GM23338 (cell line): ENCODE results near the gene PLCH2. TPM values are rescaled to one million over a fixed set of nuclear protein-coding genes. Genes with fewer than 3 reads are reported as not detected.

Experiments
- ATAC-seq: fragments of 200-7000 bp; cut with Tn5 transposase; 3 replicates; pipeline ENCODE4 v1.9.1; 2020
- DNase-seq: peaks from one replicate; pipeline ENCODE4 v3.0.0-alpha.2; 2015; ENCODE audit warnings: low spot score
- H2AFZ ChIP-seq: fragments of 200-600 bp; sonication (generic); 2 replicates; pipeline ENCODE4 v1.8.0; 2016; ENCODE audit warnings: antibody characterized with exemption, mild to moderate bottlenecking, moderate library complexity
- H3F3A ChIP-seq: fragments of 200-600 bp; sonication (generic); replicated peaks from 2 replicates; pipeline ENCODE4 v1.8.0; 2017; ENCODE audit warnings: antibody characterized with exemption, mixed run types, low read depth
- H3K27ac ChIP-seq: fragments of 200-600 bp; sonication (generic); 2 replicates; pipeline ENCODE4 v1.6.1; 2016; ENCODE audit warnings: low read depth
- H3K27me3 ChIP-seq: fragments of 200-600 bp; sonication (generic); 2 replicates; pipeline ENCODE4 v1.8.0; 2016; ENCODE audit warnings: mild to moderate bottlenecking, mixed run types, moderate library complexity; ENCODE audit not compliant: insufficient read depth
- H3K36me3 ChIP-seq: fragments of 200-600 bp; sonication (generic); 2 replicates; pipeline ENCODE4 v1.8.0; 2016; ENCODE audit warnings: mild to moderate bottlenecking; ENCODE audit not compliant: insufficient read depth
- H3K4me1 ChIP-seq: fragments of 200-600 bp; sonication (generic); 2 replicates; pipeline ENCODE4 v1.8.0; 2016; ENCODE audit warnings: mild to moderate bottlenecking, moderate library complexity; ENCODE audit not compliant: insufficient read depth
- H3K4me2 ChIP-seq: fragments of 200-600 bp; sonication (generic); 2 replicates; pipeline ENCODE4 v1.7.1; 2017; ENCODE audit warnings: mixed run types
- H3K4me3 ChIP-seq: fragments of 200-600 bp; sonication (generic); 2 replicates; pipeline ENCODE4 v1.6.1; 2016; ENCODE audit warnings: mixed run types
- H3K79me2 ChIP-seq: fragments of 200-600 bp; sonication (generic); replicated peaks from 2 replicates; pipeline ENCODE4 v1.8.0; 2017; ENCODE audit warnings: mild to moderate bottlenecking; ENCODE audit not compliant: insufficient read depth
- H3K9me2 ChIP-seq: fragments of 200-600 bp; sonication (generic); 2 replicates; pipeline ENCODE4 v1.8.0; 2017; ENCODE audit not compliant: insufficient read depth
- H4K20me1 ChIP-seq: fragments of 200-600 bp; sonication (generic); replicated peaks from 2 replicates; pipeline ENCODE4 v1.8.0; 2017; ENCODE audit warnings: mild to moderate bottlenecking; ENCODE audit not compliant: insufficient read depth
- H3K27ac Mint-ChIP-seq: 2 replicates; pipeline ENCODE4 v1.8.0; 2020; ENCODE audit warnings: inconsistent platforms, mild to moderate bottlenecking, moderate library complexity, mixed read lengths
- H3K27me3 Mint-ChIP-seq: 3 replicates; pipeline ENCODE4 v1.8.0; 2022; ENCODE audit warnings: low read depth, mild to moderate bottlenecking, moderate library complexity, mixed read lengths, inconsistent platforms; ENCODE audit not compliant: insufficient read depth, poor library complexity
- H3K36me3 Mint-ChIP-seq: 3 replicates; pipeline ENCODE4 v1.8.0; 2021; ENCODE audit warnings: low read depth, mild to moderate bottlenecking, inconsistent platforms, moderate library complexity, mixed read lengths
- H3K4me1 Mint-ChIP-seq: 3 replicates; pipeline ENCODE4 v1.8.0; 2020; ENCODE audit warnings: mild to moderate bottlenecking, inconsistent platforms, mixed read lengths
- H3K4me3 Mint-ChIP-seq: 3 replicates; pipeline ENCODE4 v1.8.0; 2021; ENCODE audit warnings: moderate library complexity, mild to moderate bottlenecking, inconsistent platforms, mixed read lengths
- H3K9me3 Mint-ChIP-seq: 3 replicates; pipeline ENCODE4 v1.8.0; 2020; ENCODE audit warnings: moderate library complexity, mild to moderate bottlenecking, inconsistent platforms, mixed read lengths
- CREB1 ChIP-seq: fragments of 250-450 bp; sonication (Bioruptor Pico); IDR thresholded peaks from 2 replicates; pipeline ENCODE4 v1.5.0; 2020; ENCODE audit warnings: low read depth, mild to moderate bottlenecking, moderate library complexity
- JUNB ChIP-seq: IDR thresholded peaks from one replicate; pipeline ENCODE4 v1.6.1; 2016; ENCODE audit warnings: antibody characterized with exemption; ENCODE audit not compliant: unreplicated experiment
- NANOG ChIP-seq: IDR thresholded peaks from 2 replicates; pipeline ENCODE4 v1.6.1; 2016; ENCODE audit warnings: antibody characterized with exemption, borderline replicate concordance
- STAT1 ChIP-seq: IDR thresholded peaks from one replicate; pipeline ENCODE4 v1.6.1; 2016; ENCODE audit warnings: antibody characterized with exemption; ENCODE audit not compliant: unreplicated experiment
- ZNF114 ChIP-seq: fragments of 250-450 bp; sonication (Bioruptor Pico); IDR thresholded peaks from 2 replicates; pipeline ENCODE4 v1.5.0; 2020; ENCODE audit warnings: mild to moderate bottlenecking, moderate library complexity
- polyA plus RNA-seq: library from polyadenylated mRNA; unstranded; fragments of >200 nt; fragmentation: Nextera tagmentation; extraction: Ambion mirVana; gene quantifications from 2 replicates; pipeline ENCODE4 v1.2.1, GENCODE V29; 2016
- total RNA-seq: library from RNA; depleted of rRNA; stranded (reverse); fragments of >200 nt; shearing (Covaris generic); gene quantifications from 2 replicates; pipeline ENCODE4 v1.2.3, GENCODE V29; 2014
- TF ChIP-seq, protein P1 (sequence below): fragments of 250-450 bp; sonication (Bioruptor Pico); IDR thresholded peaks from 2 replicates; pipeline ENCODE4 v1.5.0; 2020; ENCODE audit warnings: mild to moderate bottlenecking, moderate library complexity

The PLCH2 gene
- total and polyA plus RNA-seq, 2 experiments from 2014 or later: 0.31 TPM; not detected in 1

DNA sequence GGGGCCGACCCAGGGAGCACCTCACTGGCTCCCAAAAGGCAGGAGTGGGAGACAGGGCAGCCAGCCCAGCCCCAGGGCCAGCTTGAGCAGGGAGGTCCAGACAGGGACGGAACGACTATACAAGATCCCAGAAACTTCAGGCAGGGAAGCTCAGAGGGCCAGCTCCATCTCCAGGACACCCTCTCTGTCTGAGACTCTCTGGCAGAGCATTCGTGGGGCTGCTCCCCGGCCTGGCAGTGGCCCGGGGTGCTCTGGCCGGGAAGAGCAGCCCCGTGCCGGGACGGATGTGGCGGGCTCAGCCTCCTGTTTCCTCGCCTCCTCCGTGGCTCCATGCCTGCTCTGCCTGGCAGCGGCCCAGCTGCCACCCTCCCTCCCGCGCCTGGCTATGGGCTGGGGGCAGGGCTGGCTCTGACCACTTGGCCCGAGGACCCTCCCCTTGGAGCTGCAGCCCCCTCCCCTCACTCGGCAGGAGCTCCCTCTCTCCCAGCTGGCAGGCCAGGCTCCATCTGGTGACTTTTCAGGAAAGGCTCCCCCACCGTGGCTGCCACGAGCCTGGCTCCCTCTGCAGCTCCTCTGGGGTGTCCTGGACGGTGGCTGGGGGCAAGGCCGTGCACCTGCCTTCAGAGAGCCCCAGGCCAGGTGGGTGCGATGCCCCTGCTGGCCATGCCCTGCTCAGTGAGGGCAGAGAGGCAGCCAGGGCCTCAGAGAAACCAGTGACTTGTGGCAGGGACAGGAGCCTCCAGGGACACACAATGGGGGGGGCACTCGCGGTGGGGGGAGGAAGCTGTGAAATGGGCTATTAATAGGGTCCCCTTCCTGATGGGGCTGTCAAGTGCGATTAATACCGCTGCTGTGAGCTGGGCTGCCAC is 5.6 kb upstream of the PLCH2 start:
- TF ChIP-seq JUNB (no peak), STAT1 (no peak), CREB1 (no peak), NANOG (no peak), ZNF114 (CRISPR knock-in tag) (no peak)
- TF ChIP-seq, protein P1, sequence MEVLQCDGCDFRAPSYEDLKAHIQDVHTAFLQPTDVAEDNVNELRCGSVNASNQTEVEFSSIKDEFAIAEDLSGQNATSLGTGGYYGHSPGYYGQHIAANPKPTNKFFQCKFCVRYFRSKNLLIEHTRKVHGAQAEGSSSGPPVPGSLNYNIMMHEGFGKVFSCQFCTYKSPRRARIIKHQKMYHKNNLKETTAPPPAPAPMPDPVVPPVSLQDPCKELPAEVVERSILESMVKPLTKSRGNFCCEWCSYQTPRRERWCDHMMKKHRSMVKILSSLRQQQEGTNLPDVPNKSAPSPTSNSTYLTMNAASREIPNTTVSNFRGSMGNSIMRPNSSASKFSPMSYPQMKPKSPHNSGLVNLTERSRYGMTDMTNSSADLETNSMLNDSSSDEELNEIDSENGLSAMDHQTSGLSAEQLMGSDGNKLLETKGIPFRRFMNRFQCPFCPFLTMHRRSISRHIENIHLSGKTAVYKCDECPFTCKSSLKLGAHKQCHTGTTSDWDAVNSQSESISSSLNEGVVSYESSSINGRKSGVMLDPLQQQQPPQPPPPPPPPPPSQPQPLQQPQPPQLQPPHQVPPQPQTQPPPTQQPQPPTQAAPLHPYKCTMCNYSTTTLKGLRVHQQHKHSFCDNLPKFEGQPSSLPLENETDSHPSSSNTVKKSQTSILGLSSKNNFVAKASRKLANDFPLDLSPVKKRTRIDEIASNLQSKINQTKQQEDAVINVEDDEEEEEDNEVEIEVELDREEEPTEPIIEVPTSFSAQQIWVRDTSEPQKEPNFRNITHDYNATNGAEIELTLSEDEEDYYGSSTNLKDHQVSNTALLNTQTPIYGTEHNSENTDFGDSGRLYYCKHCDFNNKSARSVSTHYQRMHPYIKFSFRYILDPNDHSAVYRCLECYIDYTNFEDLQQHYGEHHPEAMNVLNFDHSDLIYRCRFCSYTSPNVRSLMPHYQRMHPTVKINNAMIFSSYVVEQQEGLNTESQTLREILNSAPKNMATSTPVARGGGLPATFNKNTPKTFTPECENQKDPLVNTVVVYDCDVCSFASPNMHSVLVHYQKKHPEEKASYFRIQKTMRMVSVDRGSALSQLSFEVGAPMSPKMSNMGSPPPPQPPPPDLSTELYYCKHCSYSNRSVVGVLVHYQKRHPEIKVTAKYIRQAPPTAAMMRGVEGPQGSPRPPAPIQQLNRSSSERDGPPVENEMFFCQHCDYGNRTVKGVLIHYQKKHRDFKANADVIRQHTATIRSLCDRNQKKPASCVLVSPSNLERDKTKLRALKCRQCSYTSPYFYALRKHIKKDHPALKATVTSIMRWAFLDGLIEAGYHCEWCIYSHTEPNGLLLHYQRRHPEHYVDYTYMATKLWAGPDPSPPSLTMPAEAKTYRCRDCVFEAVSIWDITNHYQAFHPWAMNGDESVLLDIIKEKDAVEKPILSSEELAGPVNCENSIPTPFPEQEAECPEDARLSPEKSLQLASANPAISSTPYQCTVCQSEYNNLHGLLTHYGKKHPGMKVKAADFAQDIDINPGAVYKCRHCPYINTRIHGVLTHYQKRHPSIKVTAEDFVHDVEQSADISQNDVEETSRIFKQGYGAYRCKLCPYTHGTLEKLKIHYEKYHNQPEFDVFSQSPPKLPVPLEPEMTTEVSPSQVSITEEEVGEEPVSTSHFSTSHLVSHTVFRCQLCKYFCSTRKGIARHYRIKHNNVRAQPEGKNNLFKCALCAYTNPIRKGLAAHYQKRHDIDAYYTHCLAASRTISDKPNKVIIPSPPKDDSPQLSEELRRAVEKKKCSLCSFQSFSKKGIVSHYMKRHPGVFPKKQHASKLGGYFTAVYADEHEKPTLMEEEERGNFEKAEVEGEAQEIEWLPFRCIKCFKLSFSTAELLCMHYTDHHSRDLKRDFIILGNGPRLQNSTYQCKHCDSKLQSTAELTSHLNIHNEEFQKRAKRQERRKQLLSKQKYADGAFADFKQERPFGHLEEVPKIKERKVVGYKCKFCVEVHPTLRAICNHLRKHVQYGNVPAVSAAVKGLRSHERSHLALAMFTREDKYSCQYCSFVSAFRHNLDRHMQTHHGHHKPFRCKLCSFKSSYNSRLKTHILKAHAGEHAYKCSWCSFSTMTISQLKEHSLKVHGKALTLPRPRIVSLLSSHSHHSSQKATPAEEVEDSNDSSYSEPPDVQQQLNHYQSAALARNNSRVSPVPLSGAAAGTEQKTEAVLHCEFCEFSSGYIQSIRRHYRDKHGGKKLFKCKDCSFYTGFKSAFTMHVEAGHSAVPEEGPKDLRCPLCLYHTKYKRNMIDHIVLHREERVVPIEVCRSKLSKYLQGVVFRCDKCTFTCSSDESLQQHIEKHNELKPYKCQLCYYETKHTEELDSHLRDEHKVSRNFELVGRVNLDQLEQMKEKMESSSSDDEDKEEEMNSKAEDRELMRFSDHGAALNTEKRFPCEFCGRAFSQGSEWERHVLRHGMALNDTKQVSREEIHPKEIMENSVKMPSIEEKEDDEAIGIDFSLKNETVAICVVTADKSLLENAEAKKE: no peak
- Histone ChIP-seq H3K27me3 (no peaks in the 10 kb centered on the region), H3K4me2 (no peak overlapping the region), H3F3A (no peaks in the 10 kb centered on the region), H3K9me2 (no peaks in the 10 kb centered on the region), H4K20me1 (no peaks in the 10 kb centered on the region), H2AFZ (no peak overlapping the region), H3K4me3 (no peak overlapping the region), H3K36me3 (no peaks in the 10 kb centered on the region), H3K27ac (no peak overlapping the region), H3K4me1 (no peaks in the 10 kb centered on the region), H3K79me2 (no peaks in the 10 kb centered on the region)
- no peaks in the 10 kb centered on the region for H3K36me3 Mint-ChIP-seq
- peaks cover 8% of the 10 kb centered on the region for H3K27me3 Mint-ChIP-seq
- no peaks in the 10 kb centered on the region for H3K9me3 Mint-ChIP-seq
- no peaks in the 10 kb centered on the region for H3K4me1 Mint-ChIP-seq
- ATAC-seq (no peak), DNase-seq (no peak)
- H3K27ac Mint-ChIP-seq: no peak overlapping the region
- no peak overlapping the region for H3K4me3 Mint-ChIP-seq

DNA sequence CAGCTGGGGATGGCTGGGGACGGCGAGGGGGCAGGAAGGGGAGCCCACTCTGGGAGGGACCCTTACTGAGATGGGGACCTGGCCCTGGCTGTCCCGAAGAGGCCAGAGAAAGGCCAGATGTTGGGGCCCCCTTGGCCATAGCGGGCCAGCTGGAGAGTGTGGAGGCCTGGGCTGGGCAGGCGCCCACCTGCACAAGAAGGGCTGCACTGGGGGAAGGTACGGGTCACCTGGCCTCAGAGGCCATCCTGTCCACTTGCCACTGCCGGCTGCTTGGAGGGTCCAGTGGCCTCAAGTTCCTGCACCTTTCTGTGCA is 5.0 kb upstream of the PLCH2 start:
- H3K27me3 ChIP-seq: no peaks in the 10 kb centered on the region
- H4K20me1 ChIP-seq: no peaks in the 10 kb centered on the region
- no peak for ATAC-seq
- TF ChIP-seq CREB1 (no peak), NANOG (no peak), STAT1 (no peak)
- TF ChIP-seq, protein P1: no peak

More for the DNA sequence above, 5.0 kb upstream of the PLCH2 start:
- Histone ChIP-seq H3K4me3 (no peak overlapping the region), H3K9me2 (no peaks in the 10 kb centered on the region), H2AFZ (no peak overlapping the region), H3K79me2 (no peaks in the 10 kb centered on the region), H3K27ac (no peak overlapping the region), H3K36me3 (no peaks in the 10 kb centered on the region), H3F3A (no peaks in the 10 kb centered on the region), H3K4me2 (no peak overlapping the region), H3K4me1 (no peaks in the 10 kb centered on the region)
- no peak overlapping the region for H3K27ac Mint-ChIP-seq
- H3K9me3 Mint-ChIP-seq: no peaks in the 10 kb centered on the region
- H3K27me3 Mint-ChIP-seq: peaks cover 8% of the 10 kb centered on the region
- no peak overlapping the region for H3K4me3 Mint-ChIP-seq
- no peak for DNase-seq
- no peaks in the 10 kb centered on the region for H3K4me1 Mint-ChIP-seq
- no peaks in the 10 kb centered on the region for H3K36me3 Mint-ChIP-seq
